Activated CD8-positive, alpha-beta memory T cell treated with anti-CD3 and anti-CD28 coated beads, Interleukin-2, amount 50 U/mL, for 48 hours (primary cell): ENCODE data around the gene RNASEH2C.

Experiments
- DNase-seq: peaks from one replicate; pipeline ENCODE4 v3.0.0-alpha.2; 2020

Gene RNASEH2C

DNA sequence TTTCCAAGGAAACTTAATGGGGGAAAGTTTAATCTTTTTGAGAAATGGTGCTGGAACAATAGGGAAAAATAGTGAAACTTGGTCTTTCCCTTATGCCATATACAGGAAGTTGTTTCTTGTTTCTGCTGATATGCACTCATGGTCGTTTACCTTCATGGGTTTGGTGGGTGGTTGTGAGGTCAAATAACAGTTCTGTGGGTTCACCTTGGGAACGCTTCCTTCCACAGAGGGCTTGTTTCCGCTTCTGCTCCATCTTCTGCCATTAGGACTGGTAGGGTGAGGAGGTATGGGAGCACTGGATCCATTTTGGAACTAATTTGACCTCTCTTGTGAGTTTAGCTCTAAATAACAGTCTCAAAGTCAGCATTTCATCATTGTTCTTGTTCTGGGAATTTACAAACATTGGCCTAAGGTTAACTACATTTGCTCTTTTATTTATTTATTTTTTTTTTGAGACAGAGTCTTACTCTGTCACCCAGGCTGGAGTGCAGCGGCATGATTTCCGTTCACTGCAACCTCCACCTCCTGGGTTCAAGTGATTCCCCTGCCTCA, 40.3 kb downstream of the RNASEH2C start:
- DNase-seq: no peak

DNA sequence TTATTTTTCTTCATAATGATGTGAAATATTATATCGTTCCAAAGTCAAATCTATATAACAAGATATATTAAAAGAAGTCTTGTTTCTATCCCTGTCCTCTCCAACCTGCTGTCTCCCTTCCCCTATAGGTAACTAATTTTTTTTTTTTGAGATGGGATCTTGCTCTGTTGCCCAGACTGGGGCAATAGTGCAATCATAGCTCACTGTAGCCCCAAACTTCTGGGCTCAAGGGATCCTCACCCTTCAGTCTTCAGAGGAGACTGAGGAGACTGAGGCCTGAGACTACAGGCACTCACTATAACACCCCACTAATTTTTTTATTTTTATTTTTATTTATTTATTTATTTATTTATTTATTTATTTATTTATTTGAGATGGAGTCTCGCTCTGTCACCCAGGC, 47.6 kb downstream of the RNASEH2C start:
- no peak for DNase-seq

DNA sequence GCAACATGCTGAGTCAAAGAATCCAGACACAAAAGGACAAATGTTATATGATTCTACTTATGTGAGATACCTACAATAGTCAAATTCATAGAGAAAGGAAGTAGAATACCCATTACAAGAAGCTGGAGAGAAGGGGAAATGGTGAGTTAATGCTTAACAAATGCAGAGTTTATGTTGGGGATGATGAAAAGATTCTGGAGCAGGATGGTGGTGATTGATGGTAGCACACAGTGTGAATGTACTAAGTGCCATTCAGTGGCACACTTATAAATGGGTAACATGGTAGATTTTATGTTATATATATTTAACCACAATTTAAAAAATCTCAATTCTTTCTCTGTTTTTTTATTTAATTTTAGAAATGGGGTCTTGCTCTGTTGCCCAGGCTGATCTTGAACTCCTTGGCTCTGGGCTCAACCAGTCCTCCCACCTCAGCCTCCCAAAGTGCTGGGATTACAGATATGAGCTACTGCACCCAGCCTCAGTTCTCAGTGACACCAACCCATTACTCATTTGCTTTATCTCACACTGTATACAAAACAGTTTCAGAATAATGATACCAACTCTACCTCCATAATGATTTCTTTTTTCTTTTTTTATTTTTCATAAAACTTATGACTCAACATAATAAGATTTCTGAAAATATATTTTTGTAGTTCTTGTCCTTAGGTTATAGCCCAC, 48.3 kb downstream of the RNASEH2C start:
- DNase-seq: no peak
